ENCODE data around the gene SORBS2.
A peak's percentile ranks its signal among the peaks of the same experiment; 100 is the strongest.

Gene SORBS2

GRCh38 chr4:185744488-185744862 is 67.5 kb downstream of the SORBS2 start:
- no peak overlapping the region for H3K27ac ChIP-seq
- in situ Hi-C loops (cut with HindIII; ENCODE audit: low pct_ligation_motif_present, low sequenced_read_pairs) = no loop called here
- no peak for DNase-seq
- TF ChIP-seq CTCF (IDR thresholded peaks at IDR 0.05; ENCODE audit: low read depth, low read length, missing control alignments) = no peak
- no peak overlapping the region for H3K4me3 ChIP-seq (ENCODE audit: low read depth, low read length)
- H3K36me3 ChIP-seq (replicated peaks) = no peaks in the 10 kb centered on the region
- H3K27me3 ChIP-seq (replicated peaks) = no peaks in the 10 kb centered on the region

- Histone ChIP-seq H3K27ac (no peak overlapping the region), H3K36me3 (replicated peaks) (no peaks in the 10 kb centered on the region), H3K4me3 (ENCODE audit: low read depth, low read length) (no peak overlapping the region), H3K27me3 (replicated peaks) (no peaks in the 10 kb centered on the region)
- TF ChIP-seq CTCF (IDR thresholded peaks at IDR 0.05; ENCODE audit: low read depth, low read length, missing control alignments) = no peak
- in situ Hi-C loops (cut with HindIII; ENCODE audit: low pct_ligation_motif_present, low sequenced_read_pairs) = no loop called here
- DNase-seq = no peak
Observed at GRCh38 chr4:185743722-185744487, 68.1 kb downstream of the SORBS2 start.

GRCh38 chr4:185742766-185743165 is 69.2 kb downstream of the SORBS2 start:
- Histone ChIP-seq H3K4me3 (ENCODE audit: low read depth, low read length) (no peak overlapping the region), H3K27ac (peak overlapping the region; percentile 36), H3K27me3 (replicated peaks) (no peaks in the 10 kb centered on the region), H3K36me3 (replicated peaks) (no peaks in the 10 kb centered on the region)
- DNase-seq = peak; percentile 69
- in situ Hi-C loops (cut with HindIII; ENCODE audit: low pct_ligation_motif_present, low sequenced_read_pairs) = no loop called here
- no peak for TF ChIP-seq CTCF (IDR thresholded peaks at IDR 0.05; ENCODE audit: low read depth, low read length, missing control alignments)

- TF ChIP-seq CTCF (IDR thresholded peaks at IDR 0.05; ENCODE audit: low read depth, low read length, missing control alignments) = no peak
- no peaks in the 10 kb centered on the region for H3K36me3 ChIP-seq (replicated peaks)
- H3K4me3 ChIP-seq (ENCODE audit: low read depth, low read length) = no peak overlapping the region
- no peaks in the 10 kb centered on the region for H3K27me3 ChIP-seq (replicated peaks)
- in situ Hi-C loops (cut with HindIII; ENCODE audit: low pct_ligation_motif_present, low sequenced_read_pairs) = no loop called here
- peak overlapping the region; percentile 36 for H3K27ac ChIP-seq
- DNase-seq = no peak
Observed at GRCh38 chr4:185741795-185742194, 70.2 kb downstream of the SORBS2 start.

DNA sequence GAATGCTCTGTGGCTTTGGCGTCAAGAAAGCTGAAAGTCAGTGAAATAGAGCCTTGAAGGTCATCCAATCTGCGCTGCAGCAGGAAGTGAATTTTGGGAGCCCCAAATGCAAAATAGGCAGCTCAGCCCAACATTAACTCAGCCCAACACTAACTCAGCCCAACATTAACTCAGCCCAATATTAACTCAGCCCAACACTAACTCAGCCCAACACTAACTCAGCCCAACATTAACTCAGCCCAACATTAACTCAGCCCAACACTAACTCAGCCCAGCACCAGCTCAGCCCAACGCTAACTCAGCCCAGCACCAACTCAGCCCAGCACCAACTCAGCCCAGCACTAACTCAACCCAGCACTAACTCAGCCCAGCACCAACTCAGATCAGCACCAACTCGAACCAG is 71.5 kb downstream of the SORBS2 start:
- no peaks in the 10 kb centered on the region for H3K27me3 ChIP-seq (replicated peaks)
- no peak overlapping the region for H3K4me3 ChIP-seq (ENCODE audit: low read depth, low read length)
- H3K27ac ChIP-seq = no peak overlapping the region
- no peaks in the 10 kb centered on the region for H3K36me3 ChIP-seq (replicated peaks)
- DNase-seq = no peak
- in situ Hi-C loops (cut with HindIII; ENCODE audit: low pct_ligation_motif_present, low sequenced_read_pairs) = no loop called here
- TF ChIP-seq CTCF (IDR thresholded peaks at IDR 0.05; ENCODE audit: low read depth, low read length, missing control alignments) = no peak

DNA sequence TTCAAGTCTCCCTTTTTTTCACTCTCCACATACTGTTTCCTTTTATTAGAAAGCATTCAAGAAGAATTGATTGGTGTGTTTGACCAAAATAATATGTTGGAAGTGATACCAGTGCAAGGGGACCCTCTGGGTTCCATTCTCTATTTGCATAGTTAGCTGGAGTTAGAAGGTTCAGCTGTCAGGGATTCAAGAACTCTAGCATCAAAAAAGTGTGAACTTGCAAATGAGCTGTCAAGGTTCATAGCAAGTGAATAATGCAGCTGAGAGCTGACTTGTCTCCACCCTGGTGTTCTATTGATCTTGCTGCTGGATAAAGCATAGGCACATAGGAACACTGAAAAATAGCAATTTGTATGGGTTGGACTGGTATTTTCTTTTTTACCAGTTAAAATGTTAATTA is 73.2 kb downstream of the SORBS2 start:
- no peak for TF ChIP-seq CTCF (IDR thresholded peaks at IDR 0.05; ENCODE audit: low read depth, low read length, missing control alignments)
- H3K36me3 ChIP-seq (replicated peaks) = no peaks in the 10 kb centered on the region
- DNase-seq = no peak
- no peaks in the 10 kb centered on the region for H3K27me3 ChIP-seq (replicated peaks)
- in situ Hi-C loops (cut with HindIII; ENCODE audit: low pct_ligation_motif_present, low sequenced_read_pairs) = no loop called here
- no peak overlapping the region for H3K4me3 ChIP-seq (ENCODE audit: low read depth, low read length)
- H3K27ac ChIP-seq = peak overlapping the region; percentile 83

All from brain microvascular endothelial cell (primary cell).